Glutamatergic neuron (in vitro differentiated cells): ENCODE results near the gene RAB5A. TPM values are rescaled to one million over a fixed set of nuclear protein-coding genes. Genes with fewer than 3 reads are reported as not detected.
"Not testable (repeated sequence)": the region's sequence is repeated elsewhere in the genome, so short reads cannot be mapped to it uniquely, and the experiment has no call there.

Experiments used
- DNase-seq: peaks from one replicate; pipeline ENCODE4 v3.0.0; 2022
- H3K27ac Mint-ChIP-seq: one replicate; pipeline ENCODE4 v1.8.0; 2020; ENCODE audit warnings: mild to moderate bottlenecking, mixed read lengths, inconsistent platforms; ENCODE audit not compliant: unreplicated experiment
- H3K27me3 Mint-ChIP-seq: one replicate; pipeline ENCODE4 v1.8.0; 2020; ENCODE audit warnings: mild to moderate bottlenecking, moderate library complexity, mixed read lengths, inconsistent platforms; ENCODE audit not compliant: unreplicated experiment
- H3K36me3 Mint-ChIP-seq: one replicate; pipeline ENCODE4 v1.8.0; 2020; ENCODE audit warnings: mild to moderate bottlenecking, mixed read lengths, inconsistent platforms; ENCODE audit not compliant: unreplicated experiment
- H3K4me1 Mint-ChIP-seq: one replicate; pipeline ENCODE4 v1.8.0; 2020; ENCODE audit warnings: mild to moderate bottlenecking, low read depth, mixed read lengths, inconsistent platforms; ENCODE audit not compliant: unreplicated experiment
- H3K4me3 Mint-ChIP-seq: one replicate; pipeline ENCODE4 v1.8.0; 2020; ENCODE audit warnings: mild to moderate bottlenecking, mixed read lengths, inconsistent platforms; ENCODE audit not compliant: unreplicated experiment
- H3K9me3 Mint-ChIP-seq: one replicate; pipeline ENCODE4 v1.8.0; 2020; ENCODE audit warnings: mild to moderate bottlenecking, moderate library complexity, mixed read lengths, inconsistent platforms; ENCODE audit not compliant: unreplicated experiment
- CTCF ChIP-seq: fragments of 200-600 bp; sonication (generic); IDR thresholded peaks from one replicate; pipeline ENCODE4 v1.5.0; 2021; ENCODE audit not compliant: partially characterized antibody, unreplicated experiment
- total RNA-seq: library from RNA; stranded (reverse); fragmentation: NEBNext Ultra II Directional; extraction: Animal tissue kit (Norgen Biotek cat#: 25700); gene quantifications from one replicate; pipeline ENCODE4 v1.2.1, GENCODE V29; 2021; ENCODE audit not compliant: unreplicated experiment

Gene RAB5A
- total RNA-seq, 1 donor from 2014 or later: 81.8 TPM

GRCh38 chr3:20007960-20008359 lies 61.1 kb downstream of the RAB5A start:
- H3K4me3 Mint-ChIP-seq: no peak overlapping the region
- H3K27ac Mint-ChIP-seq: no peak overlapping the region
- H3K4me1 Mint-ChIP-seq: no peaks in the 10 kb centered on the region
- DNase-seq: no peak
- H3K36me3 Mint-ChIP-seq: no peaks in the 10 kb centered on the region
- H3K9me3 Mint-ChIP-seq: no peaks in the 10 kb centered on the region
- no peak for TF ChIP-seq CTCF
- no peaks in the 10 kb centered on the region for H3K27me3 Mint-ChIP-seq

- Mint-ChIP-seq H3K27ac (no peak overlapping the region), H3K4me3 (no peak overlapping the region), H3K27me3 (no peaks in the 10 kb centered on the region), H3K4me1 (no peaks in the 10 kb centered on the region), H3K9me3 (no peaks in the 10 kb centered on the region), H3K36me3 (no peaks in the 10 kb centered on the region)
- no peak for TF ChIP-seq CTCF
- DNase-seq: no peak
These were observed 61.7 kb downstream of the RAB5A start for GRCh38 chr3:20008646-20009045.

- no peaks in the 10 kb centered on the region for H3K9me3 Mint-ChIP-seq
- H3K27me3 Mint-ChIP-seq: no peaks in the 10 kb centered on the region
- no peak for TF ChIP-seq CTCF
- no peak within 1 kb of the TSS for H3K4me3 Mint-ChIP-seq
- H3K36me3 Mint-ChIP-seq: no peaks in the 10 kb centered on the region
- DNase-seq: no peak
- no peak within 1 kb of the TSS for H3K27ac Mint-ChIP-seq
- no peaks in the 10 kb centered on the region for H3K4me1 Mint-ChIP-seq
These were observed 65.3 kb downstream of the RAB5A start, which contains the start of gene PP2D1 for GRCh38 chr3:20012164-20012563. Gene PP2D1 (minus strand): TSS chr3:20012264. CDS start chr3:20012072, 192 bp downstream.

- Mint-ChIP-seq H3K36me3 (no peaks in the 10 kb centered on the region), H3K27ac (no peak overlapping the region), H3K4me1 (no peaks in the 10 kb centered on the region), H3K27me3 (no peaks in the 10 kb centered on the region), H3K4me3 (no peak overlapping the region), H3K9me3 (no peaks in the 10 kb centered on the region)
- no peak for DNase-seq
- TF ChIP-seq CTCF: no peak
These were observed 66.5 kb downstream of the RAB5A start for GRCh38 chr3:20013396-20013795.

- Mint-ChIP-seq H3K9me3 (no peaks in the 10 kb centered on the region), H3K27ac (no peak overlapping the region), H3K36me3 (no peaks in the 10 kb centered on the region), H3K4me1 (no peaks in the 10 kb centered on the region), H3K4me3 (no peak overlapping the region), H3K27me3 (no peaks in the 10 kb centered on the region)
- TF ChIP-seq CTCF: no peak
- no peak for DNase-seq
These were observed 68.6 kb downstream of the RAB5A start for GRCh38 chr3:20015525-20015924.

GRCh38 chr3:20016076-20016475 lies 69.2 kb downstream of the RAB5A start:
- not testable (repeated sequence) for H3K36me3 Mint-ChIP-seq, DNase-seq, H3K27ac Mint-ChIP-seq, H3K9me3 Mint-ChIP-seq, H3K4me3 Mint-ChIP-seq, H3K4me1 Mint-ChIP-seq, H3K27me3 Mint-ChIP-seq
